Stomach (tissue), 4 donors: ENCODE data around the gene CCNDBP1.

Source experiments
- CTCF ChIP-seq, 7 experiments: fragments of 450-650 bp in 4 of 7; fragments of 200-600 bp in 3 of 7; sonication (generic) in 3 of 7; IDR thresholded peaks; one replicate each; pipeline ENCODE4 v1.5.1; 2016 to 2019; ENCODE audit warnings: antibody characterized with exemption in 7 of 7, control low read depth in 2 of 7, mild to moderate bottlenecking in 1 of 7
- EP300 ChIP-seq: sonication (generic); formaldehyde crosslinking; IDR thresholded peaks from one replicate; pipeline ENCODE4 v1.6.1; 2017; ENCODE audit warnings: antibody characterized with exemption
- POLR2A ChIP-seq, 4 donors: fragments of 450-650 bp; IDR thresholded peaks; one replicate each; pipeline ENCODE4 v1.6.1; 2016; ENCODE audit warnings: antibody characterized with exemption in 4 of 4, control low read depth in 2 of 4, mild to moderate bottlenecking in 1 of 4, moderate library complexity in 1 of 4

GRCh38 chr15:43187544-43188155, 2.4 kb downstream of the CCNDBP1 start:
- TF ChIP-seq CTCF (IDR thresholded peaks at IDR 0.05), result peak in 3 of 7 experiments; percentile 35 to 48 (median 43)
- no peak for TF ChIP-seq POLR2A (IDR thresholded peaks at IDR 0.05)
- no peak for TF ChIP-seq EP300
